T-helper 9 cell (primary cell): ENCODE data around the gene SRP68.
"Not testable (repeated sequence)": the region's sequence is repeated elsewhere in the genome, so short reads cannot be mapped to it uniquely, and the experiment has no call there.

ENCODE experiments used
- DNase-seq: peaks from one replicate; pipeline ENCODE4 v3.0.0-alpha.2; 2020

The SRP68 gene

DNA sequence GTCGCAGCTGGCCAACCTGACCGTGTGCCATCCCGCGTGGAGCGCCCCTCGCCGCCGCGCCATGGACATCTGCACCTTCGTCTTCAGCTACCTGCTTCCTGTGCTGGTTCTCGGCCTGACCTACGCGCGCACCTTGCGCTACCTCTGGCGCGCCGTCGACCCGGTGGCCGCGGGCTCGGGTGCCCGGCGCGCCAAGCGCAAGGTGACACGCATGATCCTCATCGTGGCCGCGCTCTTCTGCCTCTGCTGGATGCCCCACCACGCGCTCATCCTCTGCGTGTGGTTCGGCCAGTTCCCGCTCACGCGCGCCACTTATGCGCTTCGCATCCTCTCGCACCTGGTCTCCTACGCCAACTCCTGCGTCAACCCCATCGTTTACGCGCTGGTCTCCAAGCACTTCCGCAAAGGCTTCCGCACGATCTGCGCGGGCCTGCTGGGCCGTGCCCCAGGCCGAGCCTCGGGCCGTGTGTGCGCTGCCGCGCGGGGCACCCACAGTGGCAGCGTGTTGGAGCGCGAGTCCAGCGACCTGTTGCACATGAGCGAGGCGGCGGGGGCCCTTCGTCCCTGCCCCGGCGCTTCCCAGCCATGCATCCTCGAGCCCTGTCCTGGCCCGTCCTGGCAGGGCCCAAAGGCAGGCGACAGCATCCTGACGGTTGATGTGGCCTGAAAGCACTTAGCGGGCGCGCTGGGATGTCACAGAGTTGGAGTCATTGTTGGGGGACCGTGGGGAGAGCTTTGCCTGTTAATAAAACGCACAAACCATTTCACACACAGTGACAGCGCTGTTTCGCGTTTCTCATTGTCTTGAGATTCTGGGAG, 4.7 kb upstream of the SRP68 start:
- DNase-seq: peak; percentile 17

GRCh38 chr17:76076146-76076764, 3.9 kb upstream of the SRP68 start:
- no peak for DNase-seq

DNA sequence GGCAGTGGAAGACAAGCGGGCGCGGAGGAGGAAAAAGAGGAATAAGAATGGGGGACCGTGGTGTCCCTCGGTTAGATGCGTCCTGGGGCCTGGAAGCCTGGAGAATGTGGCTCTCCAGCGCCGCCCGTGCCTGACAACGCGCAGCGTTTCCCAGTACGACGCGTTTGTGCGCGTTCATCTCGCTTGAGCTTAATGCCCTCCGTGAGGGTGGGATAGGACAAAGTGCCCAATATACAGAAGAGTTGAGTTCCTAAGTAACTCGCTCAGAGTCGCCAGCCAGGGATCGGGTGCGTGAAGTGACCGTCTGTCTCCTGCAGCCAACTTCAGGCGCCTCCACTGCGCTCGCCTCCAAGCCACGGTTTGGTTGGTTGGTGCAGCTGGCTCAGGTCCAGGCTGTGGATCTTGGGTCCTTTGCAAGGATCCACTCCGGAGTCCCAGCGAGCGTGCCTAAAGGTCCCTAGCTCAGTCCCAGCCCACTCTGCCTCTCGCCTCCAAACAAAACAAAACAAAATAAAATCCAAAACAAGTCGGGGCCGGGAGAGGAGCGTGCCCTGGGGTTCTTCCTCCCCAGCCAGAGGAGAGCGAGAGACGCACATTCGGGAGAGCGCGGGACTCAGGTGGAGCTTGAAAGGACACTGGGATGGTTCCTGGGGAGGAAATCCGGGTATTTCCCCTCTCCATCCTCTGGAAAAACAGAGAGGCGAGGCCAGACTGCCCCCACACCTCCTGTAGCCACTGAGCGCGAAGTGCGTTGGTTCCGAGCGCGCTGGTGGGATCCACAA, 3.2 kb upstream of the SRP68 start:
- no peak for DNase-seq

DNA sequence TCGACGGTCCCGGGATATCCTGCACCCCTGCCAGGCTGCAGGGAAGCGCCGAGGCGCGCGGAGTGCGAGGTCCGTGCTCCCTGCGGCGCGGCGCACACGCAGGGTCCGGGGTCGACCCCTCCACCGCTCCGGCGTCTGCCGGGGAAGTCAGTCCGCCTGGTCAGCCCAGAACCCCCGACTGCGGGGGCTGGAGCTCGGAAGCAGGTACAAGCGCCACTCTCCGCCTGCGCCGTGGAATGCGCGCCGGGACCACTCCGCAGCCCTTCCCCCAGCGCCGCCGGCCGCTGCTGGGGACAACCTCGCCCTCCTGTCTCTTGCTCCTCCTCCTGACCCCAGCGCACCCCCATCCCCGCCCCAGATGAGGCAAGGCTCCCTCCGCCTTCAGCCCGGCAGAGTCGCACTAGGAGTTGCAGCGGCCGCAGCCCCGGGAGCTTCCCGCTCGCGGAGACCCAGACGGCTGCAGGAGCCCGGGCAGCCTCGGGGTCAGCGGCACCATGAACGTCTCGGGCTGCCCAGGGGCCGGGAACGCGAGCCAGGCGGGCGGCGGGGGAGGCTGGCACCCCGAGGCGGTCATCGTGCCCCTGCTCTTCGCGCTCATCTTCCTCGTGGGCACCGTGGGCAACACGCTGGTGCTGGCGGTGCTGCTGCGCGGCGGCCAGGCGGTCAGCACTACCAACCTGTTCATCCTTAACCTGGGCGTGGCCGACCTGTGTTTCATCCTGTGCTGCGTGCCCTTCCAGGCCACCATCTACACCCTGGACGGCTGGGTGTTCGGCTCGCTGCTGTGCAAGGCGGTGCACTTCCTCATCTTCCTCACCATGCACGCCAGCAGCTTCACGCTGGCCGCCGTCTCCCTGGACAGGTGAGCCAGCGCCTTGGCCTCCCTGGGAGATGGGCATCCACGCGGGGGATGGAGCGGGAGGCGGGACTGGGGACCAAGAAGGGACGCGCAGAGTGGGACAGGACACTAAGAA, 2.4 kb upstream of the SRP68 start, which contains the start of gene GALR2:
Gene GALR2 (plus strand): TSS at position 392 of the 974 bp plus-strand sequence. CDS start 103 bp downstream, at position 495.
- no peak for DNase-seq

DNA sequence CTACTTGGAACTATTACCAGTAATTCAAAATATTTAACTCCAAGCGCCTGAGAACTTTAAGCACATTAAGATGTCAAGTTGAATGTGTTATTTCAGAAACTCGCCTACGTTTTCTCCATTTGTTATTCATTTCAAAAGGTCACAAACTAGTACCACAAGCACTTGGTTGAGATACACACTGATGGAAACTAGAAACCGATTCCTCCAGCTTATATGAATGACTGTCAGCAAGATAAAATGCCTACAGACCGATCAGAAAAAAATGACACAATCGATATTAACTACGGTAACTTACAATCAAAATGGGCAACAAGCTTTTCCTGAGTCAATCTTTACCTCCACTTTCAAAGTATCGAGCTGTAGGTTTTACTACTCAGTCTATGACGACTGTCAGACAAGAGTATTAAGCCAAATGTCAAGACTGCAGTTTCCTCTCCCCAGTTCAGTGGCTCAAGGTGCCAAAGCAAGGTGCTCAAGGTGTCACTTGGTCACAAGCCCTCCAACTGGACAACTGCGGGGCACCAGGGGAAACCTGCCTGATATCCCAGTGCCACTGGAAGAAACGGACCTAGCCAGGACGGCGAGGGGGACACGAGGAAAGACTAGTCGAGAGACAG, 678 bp downstream of the SRP68 start:
- no peak for DNase-seq

- DNase-seq: no peak
Measured at GRCh38 chr17:76065775-76066174, 6.5 kb downstream of the SRP68 start.

DNA sequence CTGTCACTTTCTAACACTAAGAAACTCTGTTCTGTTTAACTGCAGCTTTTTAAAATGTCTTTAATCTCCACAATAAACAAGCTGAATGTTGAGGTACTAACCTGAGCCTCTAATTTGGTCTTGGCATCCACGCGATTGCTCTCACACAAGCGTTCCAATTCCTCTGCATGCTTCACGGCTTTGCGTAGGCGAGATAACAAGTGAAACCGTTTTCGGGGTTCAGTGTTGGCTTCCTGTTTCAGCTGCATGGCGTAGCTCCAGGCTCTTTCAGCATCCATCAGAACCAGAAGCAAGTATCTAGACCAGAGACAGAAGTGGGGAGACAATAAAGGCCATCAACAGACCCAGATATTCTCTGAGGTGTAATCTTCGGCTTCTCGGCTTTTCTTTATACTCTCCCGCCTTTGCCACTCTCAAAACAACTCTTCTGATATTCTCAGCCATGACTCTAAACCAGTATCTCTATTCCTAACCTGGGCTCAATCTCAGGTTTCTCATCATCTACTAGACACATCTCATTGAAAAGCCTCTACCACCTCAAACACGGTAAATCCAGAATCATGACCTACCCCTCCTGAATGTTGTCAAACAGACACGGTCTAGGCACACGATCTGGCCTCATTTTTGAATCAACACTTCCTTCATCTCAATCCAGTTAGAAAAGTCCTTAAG, 8.3 kb downstream of the SRP68 start:
- no peak for DNase-seq

GRCh38 chr17:76058264-76058663, 14.1 kb downstream of the SRP68 start:
- not testable (repeated sequence) for DNase-seq

- no peak for DNase-seq
Measured at GRCh38 chr17:76056882-76057281, 15.4 kb downstream of the SRP68 start.

GRCh38 chr17:76054112-76054476, 18.2 kb downstream of the SRP68 start:
- DNase-seq: no peak

- DNase-seq: no peak
Measured at GRCh38 chr17:76053246-76054111, 18.8 kb downstream of the SRP68 start.

GRCh38 chr17:76051561-76051960, 20.8 kb downstream of the SRP68 start:
- DNase-seq: no peak

GRCh38 chr17:76050538-76051467, 21.5 kb downstream of the SRP68 start:
- no peak for DNase-seq

DNA sequence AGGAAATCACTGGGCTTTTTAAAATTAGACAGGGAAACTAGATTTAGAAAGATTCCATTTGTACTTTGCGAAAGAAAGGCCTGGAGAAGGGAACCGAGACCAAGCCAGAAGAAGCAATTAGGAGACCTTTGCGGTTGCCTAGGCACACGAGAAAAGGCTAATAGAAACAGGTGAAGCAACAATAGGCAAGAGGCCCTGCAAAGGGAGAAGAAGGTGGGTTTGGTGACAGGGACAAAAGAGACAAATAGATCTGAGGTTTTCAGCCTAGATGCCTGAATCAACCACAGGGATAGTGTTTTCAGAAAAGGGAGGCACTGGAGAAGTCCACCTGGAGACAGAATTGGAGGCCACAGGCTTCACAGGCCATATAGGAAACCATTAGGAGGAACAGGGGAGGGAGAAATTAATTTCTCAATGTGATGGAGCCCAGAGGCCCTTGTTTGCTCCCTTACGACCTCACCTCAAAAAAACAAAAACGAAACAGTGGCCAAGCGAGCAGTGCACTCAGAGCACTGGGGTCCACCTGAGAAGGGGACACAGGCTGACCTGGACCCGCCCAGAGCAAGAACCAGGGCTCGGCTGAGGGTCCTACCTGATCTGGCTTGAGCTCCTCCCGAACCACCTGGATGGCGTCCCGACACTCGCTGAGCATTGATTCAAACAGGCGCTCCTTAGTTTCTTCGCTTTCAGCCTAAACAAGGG, 22.3 kb downstream of the SRP68 start:
- no peak for DNase-seq

GRCh38 chr17:76049239-76049638, 23.1 kb downstream of the SRP68 start:
- DNase-seq: no peak

- no peak for DNase-seq
Measured at GRCh38 chr17:76048711-76049110, 23.6 kb downstream of the SRP68 start.

GRCh38 chr17:76048025-76048605, 24.2 kb downstream of the SRP68 start:
- DNase-seq: no peak

DNA sequence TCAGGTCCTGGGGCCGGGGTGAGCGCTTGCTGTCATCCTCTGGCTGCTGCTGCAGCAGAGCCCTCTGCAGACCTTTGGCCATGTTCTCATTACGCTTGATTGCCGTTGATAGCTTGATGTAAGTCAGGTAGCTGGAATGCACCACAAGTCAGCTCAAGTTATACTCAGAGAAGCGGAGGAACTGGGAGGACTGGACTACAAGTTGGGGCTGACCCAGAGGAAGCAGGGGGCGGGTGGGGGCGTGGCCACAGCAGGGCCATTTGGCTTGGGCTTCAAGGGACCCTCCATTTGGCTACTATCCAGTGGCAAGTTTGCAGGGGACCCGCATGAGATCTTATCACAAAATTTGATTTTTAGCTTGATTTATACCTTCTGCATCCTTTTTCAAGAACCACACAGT, 26.3 kb downstream of the SRP68 start:
- no peak for DNase-seq
